Measurements from ENCODE around the gene PRDM16. TPM values are rescaled to one million over a fixed set of nuclear protein-coding genes. Genes with fewer than 3 reads are reported as not detected.

PRDM16 gene
- total RNA-seq, 1 experiment from 2014 or later: not detected

GRCh38 chr1:3032371-3033039 lies 36.5 kb upstream of the PRDM16 start:
- DNase-seq (ENCODE audit: low read depth): no peak

- no peak for DNase-seq (ENCODE audit: low read depth)
Observed at GRCh38 chr1:3033040-3033789, 35.8 kb upstream of the PRDM16 start.

GRCh38 chr1:3033790-3034090 lies 35.3 kb upstream of the PRDM16 start:
- DNase-seq (ENCODE audit: low read depth): no peak

GRCh38 chr1:3034162-3034561 lies 34.8 kb upstream of the PRDM16 start:
- no peak for DNase-seq (ENCODE audit: low read depth)

GRCh38 chr1:3034728-3035562 lies 34.1 kb upstream of the PRDM16 start:
- DNase-seq (ENCODE audit: low read depth): no peak

- no peak for DNase-seq (ENCODE audit: low read depth)
Observed at GRCh38 chr1:3035563-3036446, 33.2 kb upstream of the PRDM16 start.

- no peak for DNase-seq (ENCODE audit: low read depth)
Observed at GRCh38 chr1:3036447-3037280, 32.3 kb upstream of the PRDM16 start.

- DNase-seq (ENCODE audit: low read depth): no peak
Observed at GRCh38 chr1:3037281-3038040, 31.5 kb upstream of the PRDM16 start.

GRCh38 chr1:3038113-3038551 lies 30.9 kb upstream of the PRDM16 start:
- no peak for DNase-seq (ENCODE audit: low read depth)

GRCh38 chr1:3038571-3039181 lies 30.3 kb upstream of the PRDM16 start:
- no peak for DNase-seq (ENCODE audit: low read depth)

- DNase-seq (ENCODE audit: low read depth): no peak
Observed at GRCh38 chr1:3040004-3040403, 29.0 kb upstream of the PRDM16 start.

GRCh38 chr1:3042481-3042880 lies 26.5 kb upstream of the PRDM16 start:
- no peak for DNase-seq (ENCODE audit: low read depth)

- DNase-seq (ENCODE audit: low read depth): no peak
Observed at GRCh38 chr1:3049164-3049563, 19.8 kb upstream of the PRDM16 start.

- no peak for DNase-seq (ENCODE audit: low read depth)
Observed at GRCh38 chr1:3049905-3050304, 19.1 kb upstream of the PRDM16 start.

GRCh38 chr1:3050603-3051002 lies 18.4 kb upstream of the PRDM16 start:
- no peak for DNase-seq (ENCODE audit: low read depth)

GRCh38 chr1:3051270-3052268 lies 17.4 kb upstream of the PRDM16 start:
- DNase-seq (ENCODE audit: low read depth): no peak

- DNase-seq (ENCODE audit: low read depth): no peak
Observed at GRCh38 chr1:3052501-3052900, 16.5 kb upstream of the PRDM16 start.

GRCh38 chr1:3053366-3053980 lies 15.5 kb upstream of the PRDM16 start:
- no peak for DNase-seq (ENCODE audit: low read depth)
